Tibial artery (tissue), 4 donors: ENCODE data around the gene TLN1.
A peak's percentile ranks its signal among the peaks of the same experiment; 100 is the strongest.

Experiments used
- DNase-seq, 2 donors: peaks; one replicate each; pipeline ENCODE4 v3.0.0-alpha.2; 2019
- H3K27ac ChIP-seq, 2 donors: fragments of 200-600 bp; sonication (generic) in 1 of 2; 1 replicate in 1 of 2; 2 replicates in 1 of 2; pipeline ENCODE4 v1.5.1; 2018 to 2019; ENCODE audit warnings: mild to moderate bottlenecking in 1 of 2
- H3K27me3 ChIP-seq, 2 donors: fragments of 200-600 bp; sonication (generic) in 1 of 2; one replicate each; pipeline versions ENCODE4 v1.5.1 to v1.6.0; 2016 to 2019
- H3K36me3 ChIP-seq, 3 donors: fragments of 200-600 bp; sonication (generic) in 2 of 3; one replicate each; pipeline ENCODE4 v1.5.1; 2016 to 2019; ENCODE audit warnings: mild to moderate bottlenecking in 2 of 3
- H3K4me1 ChIP-seq, 4 donors: fragments of 200-600 bp; sonication (generic) in 2 of 4; 1 replicate in 3 of 4; 2 replicates in 1 of 4; pipeline ENCODE4 v1.5.1; 2016 to 2019
- H3K4me3 ChIP-seq, 2 donors: fragments of 200-600 bp; sonication (generic) in 1 of 2; 1 replicate in 1 of 2; 2 replicates in 1 of 2; pipeline ENCODE4 v1.5.1; 2018 to 2019; ENCODE audit warnings: mild to moderate bottlenecking in 2 of 2
- H3K9me3 ChIP-seq, 3 donors: fragments of 200-600 bp; sonication (generic) in 1 of 3; one replicate each; pipeline ENCODE4 v1.5.1; 2016 to 2019
- CTCF ChIP-seq, 2 experiments: fragments of 200-600 bp in 1 of 2; fragments of 450-650 bp in 1 of 2; IDR thresholded peaks; one replicate each; pipeline ENCODE4 v1.5.1; 2017 to 2019; ENCODE audit warnings: antibody characterized with exemption in 2 of 2, mild to moderate bottlenecking in 1 of 2, moderate library complexity in 1 of 2
- intact Hi-C: fragments of 100-400 bp; cut with DNase I; formaldehyde crosslinking; loops from one replicate; pipeline ENCODE4 v1.15.0; 2023; ENCODE audit warnings: low total_unique reads

Gene TLN1

DNA sequence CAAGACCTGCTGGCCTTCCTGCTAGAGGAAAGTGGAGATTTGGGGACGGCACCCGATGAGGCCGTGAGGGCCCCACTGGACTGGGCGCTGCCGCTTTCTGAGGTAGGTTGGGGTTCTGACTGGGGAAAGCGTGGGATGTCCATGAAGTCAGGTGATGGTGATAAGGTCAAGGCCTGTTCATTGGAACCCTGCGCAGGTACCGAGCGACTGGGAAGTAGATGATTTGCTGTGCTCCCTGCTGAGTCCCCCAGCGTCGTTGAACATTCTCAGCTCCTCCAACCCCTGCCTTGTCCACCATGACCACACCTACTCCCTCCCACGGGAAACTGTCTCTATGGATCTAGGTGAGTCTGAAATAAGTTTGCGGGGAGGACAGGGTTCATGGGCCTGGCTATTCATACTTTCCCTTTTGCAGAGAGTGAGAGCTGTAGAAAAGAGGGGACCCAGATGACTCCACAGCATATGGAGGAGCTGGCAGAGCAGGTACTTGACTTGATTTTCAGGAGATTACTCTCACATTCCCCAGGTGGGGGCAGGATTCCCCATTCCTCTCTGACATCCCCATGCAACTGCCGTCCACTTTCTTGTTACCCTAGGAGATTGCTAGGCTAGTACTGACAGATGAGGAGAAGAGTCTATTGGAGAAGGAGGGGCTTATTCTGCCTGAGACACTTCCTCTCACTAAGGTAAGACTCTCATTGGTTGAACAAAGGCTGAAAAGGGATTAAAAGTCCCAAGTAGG lies 976 bp upstream of the TLN1 start:
- TF ChIP-seq CTCF (IDR thresholded peaks at IDR 0.05), result no peak
- peak overlapping the region; percentile 92 to 99 for H3K27ac ChIP-seq
- no peaks in the 10 kb centered on the region for H3K27me3 ChIP-seq
- no peak for DNase-seq
- peaks cover 32 to 36% (median 35%) of the 10 kb centered on the region in 3 donors for H3K36me3 ChIP-seq
- no peaks in the 10 kb centered on the region for H3K9me3 ChIP-seq
- peaks cover 0 to 61% (median 46%) of the 10 kb centered on the region in 4 donors for H3K4me1 ChIP-seq
- intact Hi-C loops, result loop anchor here (1.0 kb wide), 1 partner anchor 74 kb away; no protein-coding TSS in a partner anchor
- H3K4me3 ChIP-seq, result peak overlapping the region; percentile 65 to 93

GRCh38 chr9:35731415-35732184 lies 395 bp downstream of the TLN1 start:
- no peak for TF ChIP-seq CTCF (IDR thresholded peaks at IDR 0.05)
- peaks cover 0 to 75% (median 57%) of the 10 kb centered on the region in 4 donors for H3K4me1 ChIP-seq
- peak overlapping the region; percentile 92 to 99 for H3K27ac ChIP-seq
- H3K27me3 ChIP-seq, result no peaks in the 10 kb centered on the region
- peak overlapping the region; percentile 65 to 93 for H3K4me3 ChIP-seq
- intact Hi-C loops, result loop anchor here (1.0 kb wide), 1 partner anchor 72 kb away; no protein-coding TSS in a partner anchor
- DNase-seq, result peak in 1 of 2 donors; percentile 58
- no peaks in the 10 kb centered on the region for H3K9me3 ChIP-seq
- peaks cover 19 to 22% (median 21%) of the 10 kb centered on the region in 3 donors for H3K36me3 ChIP-seq

DNA sequence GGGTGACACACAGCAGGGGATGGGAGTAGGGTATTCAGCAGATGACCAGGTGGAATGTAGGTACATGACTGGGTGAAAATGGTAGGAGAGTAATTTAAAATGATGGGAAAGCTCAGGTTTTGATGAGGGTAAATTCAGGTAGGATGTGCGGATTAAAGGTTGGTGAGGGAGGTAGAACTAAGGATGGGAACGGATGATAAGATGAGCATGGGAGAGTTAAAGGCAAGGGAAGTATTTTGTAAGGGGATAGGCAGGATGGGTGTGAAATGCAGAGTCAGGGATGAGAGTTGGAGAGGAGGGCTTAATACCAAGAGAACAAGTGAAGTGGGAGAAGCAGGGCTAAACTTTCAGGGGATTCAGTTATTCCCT lies 1.5 kb downstream of the TLN1 start:
- TF ChIP-seq CTCF (IDR thresholded peaks at IDR 0.05), result no peak
- intact Hi-C loops, result no loop called here

DNA sequence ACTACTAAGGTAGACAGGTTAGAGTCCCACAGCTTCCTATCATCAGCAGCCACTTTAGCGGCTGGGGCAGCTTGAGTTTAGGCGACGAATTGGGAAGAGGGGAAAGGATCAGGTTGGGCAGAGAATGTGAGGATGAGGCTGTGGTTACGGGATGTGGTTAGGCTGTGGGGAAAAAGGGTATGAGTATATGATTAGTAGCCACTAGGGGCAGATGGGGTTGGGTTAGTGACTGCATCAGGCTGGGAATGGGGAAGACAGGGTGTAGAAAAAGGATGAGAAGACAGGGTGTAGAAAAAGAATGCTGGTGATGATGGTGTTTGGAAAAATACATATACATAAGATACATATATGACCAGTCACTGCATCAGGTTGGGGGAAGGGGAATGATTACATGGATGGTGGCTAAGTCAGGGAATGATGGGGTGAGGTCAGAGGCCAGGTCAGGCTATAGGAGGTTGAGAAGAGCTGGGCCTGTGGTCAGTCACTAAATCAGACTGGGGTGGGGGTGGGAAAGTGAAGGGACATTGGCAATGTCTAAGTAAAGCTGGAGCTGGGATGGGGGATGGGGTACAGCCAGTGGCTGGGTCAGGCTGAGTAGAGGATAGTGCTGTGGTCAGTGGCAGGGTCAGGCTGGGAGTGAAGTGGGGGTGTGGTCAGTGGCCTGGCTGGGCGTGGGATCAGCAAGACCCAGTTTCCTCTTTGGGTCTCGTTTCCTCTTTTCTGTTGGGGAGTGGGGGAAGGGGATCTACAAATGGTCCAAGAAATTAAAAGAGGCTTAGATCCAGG lies 2.1 kb downstream of the TLN1 start:
- Histone ChIP-seq H3K9me3 (no peaks in the 10 kb centered on the region), H3K4me3 (peak overlapping the region; percentile 65 to 93), H3K36me3 (peaks cover 11 to 21% (median 14%) of the 10 kb centered on the region in 3 donors), H3K27me3 (no peaks in the 10 kb centered on the region), H3K27ac (peak overlapping the region; percentile 92 to 99), H3K4me1 (peaks cover 0 to 81% (median 66%) of the 10 kb centered on the region in 4 donors)
- TF ChIP-seq CTCF (IDR thresholded peaks at IDR 0.05), result peak; percentile 45 to 47
- DNase-seq, result peak; percentile 67 to 86
- intact Hi-C loops, result loop anchor here (5.0 kb wide), 1 partner anchor 38 kb away; no protein-coding TSS in a partner anchor

More for the DNA sequence above, 1.5 kb downstream of the TLN1 start:
- Histone ChIP-seq H3K27ac (peak overlapping the region; percentile 92 to 99), H3K4me1 (peaks cover 0 to 79% (median 64%) of the 10 kb centered on the region in 4 donors), H3K27me3 (no peaks in the 10 kb centered on the region), H3K36me3 (peaks cover 12 to 21% (median 14%) of the 10 kb centered on the region in 3 donors), H3K4me3 (peak overlapping the region; percentile 65 to 93), H3K9me3 (no peaks in the 10 kb centered on the region)
- no peak for DNase-seq

DNA sequence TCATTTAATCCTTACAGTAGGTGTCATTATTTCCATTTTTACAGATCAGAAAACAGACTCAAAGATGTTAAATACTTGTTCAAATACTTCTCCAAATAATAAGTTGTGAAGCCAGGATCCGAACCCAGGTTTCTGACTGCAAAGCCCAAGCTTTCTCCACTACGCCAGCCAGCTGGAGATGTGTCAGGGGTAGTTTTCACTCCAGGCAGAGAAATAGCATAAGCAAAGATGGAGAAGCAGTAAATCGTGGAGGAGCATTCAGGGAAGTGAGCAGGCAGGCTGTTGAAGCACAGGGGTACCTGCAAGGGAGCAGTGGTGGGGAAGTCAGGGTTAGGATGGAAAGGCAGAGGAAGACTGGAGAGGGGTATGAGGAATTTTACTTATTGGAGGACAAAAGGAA lies 2.9 kb downstream of the TLN1 start:
- DNase-seq, result no peak
- no peaks in the 10 kb centered on the region for H3K27me3 ChIP-seq
- intact Hi-C loops, result loop anchor here (5.0 kb wide), 1 partner anchor 37 kb away; no protein-coding TSS in a partner anchor
- peak overlapping the region; percentile 92 to 99 for H3K27ac ChIP-seq
- H3K4me1 ChIP-seq, result peaks cover 0 to 74% (median 62%) of the 10 kb centered on the region in 4 donors
- no peaks in the 10 kb centered on the region for H3K9me3 ChIP-seq
- TF ChIP-seq CTCF (IDR thresholded peaks at IDR 0.05), result no peak
- peaks cover 15 to 25% (median 17%) of the 10 kb centered on the region in 3 donors for H3K36me3 ChIP-seq
- H3K4me3 ChIP-seq, result peak overlapping the region; percentile 65 to 93
